Ishikawa (cell line): Measurements from ENCODE around the gene COG7.

Experiments used
- CEBPB ChIP-seq: IDR thresholded peaks from 2 replicates; pipeline ENCODE4 v1.6.1; 2012
- CREB1 ChIP-seq: IDR thresholded peaks from 2 replicates; pipeline ENCODE4 v1.6.1; 2012; ENCODE audit warnings: low read depth
- EGR1 ChIP-seq: IDR thresholded peaks from 2 replicates; pipeline ENCODE4 v1.6.1; 2012
- EP300 ChIP-seq: IDR thresholded peaks from 2 replicates; pipeline ENCODE4 v1.6.1; 2012; ENCODE audit warnings: borderline replicate concordance
- FOXM1 ChIP-seq: IDR thresholded peaks from 2 replicates; pipeline ENCODE4 v1.6.1; 2012; ENCODE audit warnings: low read depth, borderline replicate concordance
- NFIC ChIP-seq: IDR thresholded peaks from 2 replicates; pipeline ENCODE4 v1.6.1; 2012
- RAD21 ChIP-seq: IDR thresholded peaks from 2 replicates; pipeline ENCODE4 v1.6.1; 2012; ENCODE audit warnings: low read depth
- TAF1 ChIP-seq: IDR thresholded peaks from 2 replicates; pipeline ENCODE4 v1.6.1; 2012; ENCODE audit warnings: low read depth, mild to moderate bottlenecking
- TCF12 ChIP-seq: IDR thresholded peaks from 2 replicates; pipeline ENCODE4 v1.6.1; 2012; ENCODE audit warnings: low read depth
- TEAD4 ChIP-seq: IDR thresholded peaks from 2 replicates; pipeline ENCODE4 v1.6.1; 2012
- YY1 ChIP-seq: IDR thresholded peaks from 2 replicates; pipeline ENCODE4 v1.6.1; 2012; ENCODE audit warnings: low read depth
- ZBTB7A ChIP-seq: IDR thresholded peaks from 2 replicates; pipeline ENCODE4 v1.6.1; 2012; ENCODE audit warnings: low read depth
- TF ChIP-seq, protein P1 (sequence below): IDR thresholded peaks from 2 replicates; pipeline ENCODE4 v1.6.1; 2012
- TF ChIP-seq, protein P2 (sequence below): IDR thresholded peaks from 2 replicates; pipeline ENCODE4 v1.6.1; 2012; ENCODE audit warnings: low read depth, mild to moderate bottlenecking
- TF ChIP-seq, protein P3 (sequence below): IDR thresholded peaks from 2 replicates; pipeline ENCODE4 v1.6.1; 2012

COG7 gene

DNA sequence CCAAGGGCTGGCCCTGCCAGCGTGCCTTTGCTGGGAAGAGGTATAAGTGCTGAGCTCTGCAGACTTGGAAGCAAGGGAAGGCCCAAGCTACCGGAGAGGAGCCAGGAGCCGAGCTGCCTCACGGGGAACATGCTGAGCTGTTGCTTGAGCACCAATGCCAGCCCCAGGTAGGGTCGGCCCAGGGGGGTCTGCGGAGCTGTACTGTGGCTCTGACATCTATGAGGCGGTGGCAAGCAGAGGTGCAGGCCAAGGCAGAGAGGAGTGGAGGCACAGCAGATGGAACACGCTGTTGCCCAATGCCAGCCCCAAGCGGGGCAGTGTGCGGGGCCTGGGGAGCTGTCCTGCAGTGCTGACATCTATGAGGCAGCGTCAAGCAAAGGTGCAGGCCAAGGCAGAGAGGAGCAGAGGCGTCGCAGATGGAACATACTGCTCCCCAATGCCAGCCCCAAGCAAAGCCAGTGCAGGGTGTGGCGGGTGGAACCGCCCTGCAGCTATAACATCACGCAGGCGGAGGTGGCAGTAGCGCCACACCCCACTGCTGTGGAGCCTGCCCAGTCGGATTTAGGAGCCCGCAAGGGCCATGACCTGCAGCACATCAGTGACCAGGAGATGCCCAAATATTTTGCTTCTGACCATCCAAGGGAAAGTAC is 47.3 kb upstream of the COG7 start:
- TF ChIP-seq, protein P1, sequence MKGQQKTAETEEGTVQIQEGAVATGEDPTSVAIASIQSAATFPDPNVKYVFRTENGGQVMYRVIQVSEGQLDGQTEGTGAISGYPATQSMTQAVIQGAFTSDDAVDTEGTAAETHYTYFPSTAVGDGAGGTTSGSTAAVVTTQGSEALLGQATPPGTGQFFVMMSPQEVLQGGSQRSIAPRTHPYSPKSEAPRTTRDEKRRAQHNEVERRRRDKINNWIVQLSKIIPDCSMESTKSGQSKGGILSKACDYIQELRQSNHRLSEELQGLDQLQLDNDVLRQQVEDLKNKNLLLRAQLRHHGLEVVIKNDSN, result no peak
- TF ChIP-seq TEAD4 (no peak), TCF12 (no peak), ZBTB7A (no peak), YY1 (no peak), EP300 (no peak), NFIC (no peak), TAF1 (no peak), EGR1 (no peak), CREB1 (no peak), CEBPB (no peak)
- TF ChIP-seq, protein P2, sequence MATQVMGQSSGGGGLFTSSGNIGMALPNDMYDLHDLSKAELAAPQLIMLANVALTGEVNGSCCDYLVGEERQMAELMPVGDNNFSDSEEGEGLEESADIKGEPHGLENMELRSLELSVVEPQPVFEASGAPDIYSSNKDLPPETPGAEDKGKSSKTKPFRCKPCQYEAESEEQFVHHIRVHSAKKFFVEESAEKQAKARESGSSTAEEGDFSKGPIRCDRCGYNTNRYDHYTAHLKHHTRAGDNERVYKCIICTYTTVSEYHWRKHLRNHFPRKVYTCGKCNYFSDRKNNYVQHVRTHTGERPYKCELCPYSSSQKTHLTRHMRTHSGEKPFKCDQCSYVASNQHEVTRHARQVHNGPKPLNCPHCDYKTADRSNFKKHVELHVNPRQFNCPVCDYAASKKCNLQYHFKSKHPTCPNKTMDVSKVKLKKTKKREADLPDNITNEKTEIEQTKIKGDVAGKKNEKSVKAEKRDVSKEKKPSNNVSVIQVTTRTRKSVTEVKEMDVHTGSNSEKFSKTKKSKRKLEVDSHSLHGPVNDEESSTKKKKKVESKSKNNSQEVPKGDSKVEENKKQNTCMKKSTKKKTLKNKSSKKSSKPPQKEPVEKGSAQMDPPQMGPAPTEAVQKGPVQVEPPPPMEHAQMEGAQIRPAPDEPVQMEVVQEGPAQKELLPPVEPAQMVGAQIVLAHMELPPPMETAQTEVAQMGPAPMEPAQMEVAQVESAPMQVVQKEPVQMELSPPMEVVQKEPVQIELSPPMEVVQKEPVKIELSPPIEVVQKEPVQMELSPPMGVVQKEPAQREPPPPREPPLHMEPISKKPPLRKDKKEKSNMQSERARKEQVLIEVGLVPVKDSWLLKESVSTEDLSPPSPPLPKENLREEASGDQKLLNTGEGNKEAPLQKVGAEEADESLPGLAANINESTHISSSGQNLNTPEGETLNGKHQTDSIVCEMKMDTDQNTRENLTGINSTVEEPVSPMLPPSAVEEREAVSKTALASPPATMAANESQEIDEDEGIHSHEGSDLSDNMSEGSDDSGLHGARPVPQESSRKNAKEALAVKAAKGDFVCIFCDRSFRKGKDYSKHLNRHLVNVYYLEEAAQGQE, result no peak

DNA sequence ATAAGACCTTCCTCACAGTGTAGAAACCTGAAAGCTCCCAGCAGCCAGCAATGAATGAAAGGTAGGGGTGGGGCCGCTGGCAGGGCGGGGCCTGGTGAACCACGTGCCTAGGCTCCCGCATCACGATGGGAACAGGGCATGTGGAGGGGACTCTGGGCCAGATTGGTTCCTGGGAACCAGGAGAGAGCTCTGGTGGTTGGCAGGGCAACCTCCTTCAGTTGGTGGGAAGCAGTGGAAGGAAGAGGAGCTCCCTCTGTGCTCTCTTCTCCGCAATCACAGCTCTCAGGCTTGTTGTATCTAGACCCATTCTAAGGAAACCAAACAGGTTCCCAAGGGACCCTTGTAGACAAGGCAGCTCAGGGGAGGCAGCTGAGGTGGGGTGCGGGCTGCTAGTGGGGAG is 46.8 kb upstream of the COG7 start:
- TF ChIP-seq EGR1 (no peak), TAF1 (no peak), YY1 (no peak), TCF12 (no peak), EP300 (no peak)
- TF ChIP-seq, protein P1, result peak; percentile 57

DNA sequence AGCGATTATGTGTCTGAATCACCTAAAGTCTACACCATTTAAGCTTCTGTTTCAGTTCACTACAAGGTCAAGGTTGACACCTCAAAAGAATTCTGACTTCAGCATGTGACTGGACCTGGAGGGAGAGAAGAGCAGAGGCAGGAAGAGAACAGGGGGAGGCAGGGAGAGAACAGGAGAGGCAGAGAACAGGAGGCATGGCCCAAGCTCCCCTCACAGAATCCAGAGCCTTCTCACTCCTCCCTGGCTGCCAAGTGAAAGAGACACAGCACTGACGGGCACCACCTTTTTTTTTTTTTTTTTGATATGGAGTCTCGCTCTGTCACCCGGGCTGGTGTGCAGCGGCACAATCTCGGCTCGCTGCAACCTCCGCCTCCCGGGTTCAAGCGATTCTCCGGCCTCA is 45.9 kb upstream of the COG7 start:
- no peak for TF ChIP-seq RAD21
- TF ChIP-seq TAF1, result no peak
- TF ChIP-seq CREB1, result no peak
- no peak for TF ChIP-seq EP300
- TF ChIP-seq, protein P3, sequence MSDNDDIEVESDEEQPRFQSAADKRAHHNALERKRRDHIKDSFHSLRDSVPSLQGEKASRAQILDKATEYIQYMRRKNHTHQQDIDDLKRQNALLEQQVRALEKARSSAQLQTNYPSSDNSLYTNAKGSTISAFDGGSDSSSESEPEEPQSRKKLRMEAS, result no peak
- TF ChIP-seq, protein P1, result no peak
- TF ChIP-seq TCF12, result no peak
- TF ChIP-seq, protein P2, result no peak

DNA sequence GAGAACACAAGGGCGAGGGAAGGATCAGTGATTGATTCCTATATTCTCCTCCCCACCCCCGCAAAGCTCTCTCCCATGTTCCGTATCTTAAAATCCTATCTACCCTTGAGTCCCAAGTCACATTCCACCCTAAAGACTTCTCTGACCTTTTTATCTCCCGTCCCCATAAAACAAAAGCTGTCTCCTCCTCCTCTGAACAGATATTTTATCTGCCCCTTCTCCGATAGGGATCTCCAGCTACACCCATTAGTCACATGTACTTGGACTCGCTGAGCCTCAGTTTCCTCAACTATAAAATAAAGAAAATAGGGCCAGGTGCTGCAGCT is 44.5 kb upstream of the COG7 start:
- no peak for TF ChIP-seq CEBPB
- no peak for TF ChIP-seq TCF12
- TF ChIP-seq CREB1, result no peak
- TF ChIP-seq FOXM1, result no peak
- no peak for TF ChIP-seq ZBTB7A
- TF ChIP-seq, protein P2, result no peak
- TF ChIP-seq, protein P3, result no peak
- no peak for TF ChIP-seq EP300
- TF ChIP-seq, protein P1, result no peak
- no peak for TF ChIP-seq EGR1
